Esophagus (tissue), 2 donors: ENCODE measurements around the gene WWP2. TPM values are rescaled to one million over a fixed set of nuclear protein-coding genes. Genes with fewer than 3 reads are reported as not detected.
"Not testable (repeated sequence)": the region's sequence is repeated elsewhere in the genome, so short reads cannot be mapped to it uniquely, and the experiment has no call there.

ENCODE experiments used
- H3K27ac ChIP-seq, 2 donors: one replicate each; pipeline ENCODE4 v1.5.1; 2013; ENCODE audit warnings: low read depth in 2 of 2, mild to moderate bottlenecking in 2 of 2, inconsistent platforms in 1 of 2, low read length in 1 of 2, moderate library complexity in 1 of 2
- H3K27me3 ChIP-seq, 2 donors: one replicate each; pipeline ENCODE4 v1.6.1; 2013; ENCODE audit warnings: low read length in 2 of 2, control low read depth in 1 of 2, mild to moderate bottlenecking in 1 of 2; ENCODE audit not compliant: insufficient read depth in 2 of 2, control insufficient read depth in 1 of 2
- H3K36me3 ChIP-seq, 2 donors: one replicate each; pipeline ENCODE4 v1.6.1; 2013; ENCODE audit warnings: low read length in 1 of 2; ENCODE audit not compliant: control insufficient read depth in 2 of 2, insufficient read depth in 2 of 2
- H3K4me1 ChIP-seq, 2 donors: one replicate each; pipeline ENCODE4 v1.6.1; 2013; ENCODE audit warnings: low read length in 1 of 2; ENCODE audit not compliant: control insufficient read depth in 2 of 2, insufficient read depth in 2 of 2
- H3K4me3 ChIP-seq, 2 donors: one replicate each; pipeline ENCODE4 v1.5.1; 2013; ENCODE audit warnings: low read length in 2 of 2, mild to moderate bottlenecking in 2 of 2, low read depth in 1 of 2, moderate library complexity in 1 of 2
- H3K9me3 ChIP-seq, 2 donors: one replicate each; pipeline ENCODE4 v1.6.1; 2013; ENCODE audit warnings: mild to moderate bottlenecking in 2 of 2, low read depth in 1 of 2, low read length in 1 of 2, moderate library complexity in 1 of 2; ENCODE audit not compliant: control insufficient read depth in 2 of 2, insufficient read depth in 1 of 2
- WGBS, 2 donors: extraction: QIAGEN DNeasy Blood & Tissue Kit; methylation state at CpG; one replicate each; pipeline ENCODE4 v1.1.7; 2013; 5-methylcytosine and 5-hydroxymethylcytosine counted together
- polyA plus RNA-seq, 2 donors: library from polyadenylated mRNA; stranded (reverse); fragments of 200-250 nt; gene quantifications; one replicate each; pipeline ENCODE4 v1.2.3, GENCODE V29; 2013
- donor health status: healthy with polysubstance abuse.
- donor health status: Bipolar disorder and iron deficiency.

WWP2 gene
- polyA plus RNA-seq, 2 donors: 17.7 to 18.5 TPM

- H3K9me3 ChIP-seq, H3K4me3 ChIP-seq, H3K27ac ChIP-seq, H3K27me3 ChIP-seq, H3K4me1 ChIP-seq, H3K36me3 ChIP-seq: not testable (repeated sequence)
Observed at GRCh38 chr16:69806776-69807175, 44.6 kb downstream of the WWP2 start.

- Histone ChIP-seq H3K27me3 (no peaks in the 10 kb centered on the region), H3K36me3 (peaks cover 5 to 8% of the 10 kb centered on the region in 2 donors), H3K4me1 (no peaks in the 10 kb centered on the region), H3K9me3 (no peaks in the 10 kb centered on the region), H3K27ac (no peak overlapping the region), H3K4me3 (no peak overlapping the region)
- WGBS, 2 donors: 90 to 92% methylated on average over 2 of the region's 2 CpGs
Observed at GRCh38 chr16:69812688-69813014, 50.5 kb downstream of the WWP2 start.

GRCh38 chr16:69814078-69814477 lies 51.9 kb downstream of the WWP2 start:
- WGBS, 2 donors: 76 to 87% methylated on average over 5 of the region's 5 CpGs
- peaks cover 5 to 8% of the 10 kb centered on the region in 2 donors for H3K36me3 ChIP-seq
- H3K4me3 ChIP-seq: no peak overlapping the region
- no peak overlapping the region for H3K27ac ChIP-seq
- no peaks in the 10 kb centered on the region for H3K9me3 ChIP-seq
- no peaks in the 10 kb centered on the region for H3K27me3 ChIP-seq
- no peaks in the 10 kb centered on the region for H3K4me1 ChIP-seq

GRCh38 chr16:69814561-69814960 lies 52.4 kb downstream of the WWP2 start:
- no peaks in the 10 kb centered on the region for H3K27me3 ChIP-seq
- H3K4me1 ChIP-seq: no peaks in the 10 kb centered on the region
- H3K4me3 ChIP-seq: no peak overlapping the region
- no peaks in the 10 kb centered on the region for H3K9me3 ChIP-seq
- 70 to 83% methylated on average over 4 of the region's 4 CpGs for WGBS, 2 donors
- H3K27ac ChIP-seq: no peak overlapping the region
- H3K36me3 ChIP-seq: peaks cover 5 to 8% of the 10 kb centered on the region in 2 donors

- not testable (repeated sequence) for H3K36me3 ChIP-seq, H3K9me3 ChIP-seq, H3K4me1 ChIP-seq, H3K27me3 ChIP-seq, H3K27ac ChIP-seq, H3K4me3 ChIP-seq
- WGBS, 2 donors: 77 to 90% methylated on average over 15 of the region's 15 CpGs
Observed at GRCh38 chr16:69815216-69815883, 53.2 kb downstream of the WWP2 start.

GRCh38 chr16:69816996-69817395 lies 54.9 kb downstream of the WWP2 start:
- Histone ChIP-seq H3K4me3 (no peak overlapping the region), H3K36me3 (peaks cover 3 to 5% of the 10 kb centered on the region in 2 donors), H3K4me1 (no peaks in the 10 kb centered on the region), H3K9me3 (no peaks in the 10 kb centered on the region), H3K27me3 (no peaks in the 10 kb centered on the region), H3K27ac (no peak overlapping the region)
- 98 to 100% methylated on average over 4 of the region's 4 CpGs for WGBS, 2 donors

- Histone ChIP-seq H3K4me1 (no peaks in the 10 kb centered on the region), H3K9me3 (no peaks in the 10 kb centered on the region), H3K4me3 (no peak overlapping the region), H3K27ac (no peak overlapping the region), H3K27me3 (no peaks in the 10 kb centered on the region), H3K36me3 (peaks cover 2 to 7% of the 10 kb centered on the region in 2 donors)
- WGBS, 2 donors: 90 to 93% methylated on average over 8 of the region's 8 CpGs
Observed at GRCh38 chr16:69818891-69819545, 56.9 kb downstream of the WWP2 start.

GRCh38 chr16:69820926-69821541 lies 58.9 kb downstream of the WWP2 start:
- no peak overlapping the region for H3K4me3 ChIP-seq
- H3K27me3 ChIP-seq: no peaks in the 10 kb centered on the region
- no peaks in the 10 kb centered on the region for H3K9me3 ChIP-seq
- H3K4me1 ChIP-seq: no peaks in the 10 kb centered on the region
- no peak overlapping the region for H3K27ac ChIP-seq
- 64 to 72% methylated on average over 15 of the region's 15 CpGs for WGBS, 2 donors
- peaks cover 0 to 5% of the 10 kb centered on the region in 2 donors for H3K36me3 ChIP-seq

- Histone ChIP-seq H3K9me3 (no peaks in the 10 kb centered on the region), H3K4me3 (no peak overlapping the region), H3K27ac (no peak overlapping the region), H3K4me1 (no peaks in the 10 kb centered on the region), H3K36me3 (peaks cover 0 to 5% of the 10 kb centered on the region in 2 donors), H3K27me3 (no peaks in the 10 kb centered on the region)
- WGBS, 2 donors: 92 to 95% methylated on average over 6 of the region's 6 CpGs
Observed at GRCh38 chr16:69821844-69822173, 59.7 kb downstream of the WWP2 start.
